Measurements from ENCODE around the gene CC2D2B.
A peak's percentile ranks its signal among the peaks of the same experiment; 100 is the strongest.

DNA sequence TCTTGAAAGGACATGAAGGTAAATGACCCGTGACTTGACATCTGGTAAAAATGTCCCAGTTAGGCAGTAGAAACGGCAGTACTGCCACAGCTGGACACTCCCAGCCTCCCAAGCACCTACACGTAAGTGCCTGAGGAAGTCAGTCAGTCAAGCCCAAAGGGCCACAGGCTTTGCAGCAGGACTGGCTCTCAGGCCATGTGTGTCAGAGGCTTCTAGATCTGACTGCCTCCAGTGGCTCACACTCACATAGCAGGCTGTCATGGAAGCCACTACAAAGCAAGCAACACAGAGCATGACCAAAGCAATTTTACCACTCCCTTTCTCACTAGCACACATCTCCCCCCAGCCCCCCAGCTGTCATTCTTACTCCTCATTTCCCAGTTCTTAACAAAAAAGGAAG is 117.8 kb downstream of the CC2D2B start:
- TF ChIP-seq RFX5 (IDR thresholded peaks at IDR 0.05; ENCODE audit: borderline replicate concordance, low read depth, low read length) (no peak), TBP (IDR thresholded peaks at IDR 0.05; ENCODE audit: low read depth, low read length) (no peak), CEBPB (IDR thresholded peaks at IDR 0.05; ENCODE audit: low read depth, low read length) (no peak), RNF2 (IDR thresholded peaks at IDR 0.05; ENCODE audit: borderline replicate concordance, low read depth, low read length, missing control alignments, poor library complexity, severe bottlenecking) (no peak)
- TF ChIP-seq, protein P1, sequence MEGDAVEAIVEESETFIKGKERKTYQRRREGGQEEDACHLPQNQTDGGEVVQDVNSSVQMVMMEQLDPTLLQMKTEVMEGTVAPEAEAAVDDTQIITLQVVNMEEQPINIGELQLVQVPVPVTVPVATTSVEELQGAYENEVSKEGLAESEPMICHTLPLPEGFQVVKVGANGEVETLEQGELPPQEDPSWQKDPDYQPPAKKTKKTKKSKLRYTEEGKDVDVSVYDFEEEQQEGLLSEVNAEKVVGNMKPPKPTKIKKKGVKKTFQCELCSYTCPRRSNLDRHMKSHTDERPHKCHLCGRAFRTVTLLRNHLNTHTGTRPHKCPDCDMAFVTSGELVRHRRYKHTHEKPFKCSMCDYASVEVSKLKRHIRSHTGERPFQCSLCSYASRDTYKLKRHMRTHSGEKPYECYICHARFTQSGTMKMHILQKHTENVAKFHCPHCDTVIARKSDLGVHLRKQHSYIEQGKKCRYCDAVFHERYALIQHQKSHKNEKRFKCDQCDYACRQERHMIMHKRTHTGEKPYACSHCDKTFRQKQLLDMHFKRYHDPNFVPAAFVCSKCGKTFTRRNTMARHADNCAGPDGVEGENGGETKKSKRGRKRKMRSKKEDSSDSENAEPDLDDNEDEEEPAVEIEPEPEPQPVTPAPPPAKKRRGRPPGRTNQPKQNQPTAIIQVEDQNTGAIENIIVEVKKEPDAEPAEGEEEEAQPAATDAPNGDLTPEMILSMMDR (IDR thresholded peaks at IDR 0.05; ENCODE audit: control extremely low read depth in 1 of 3, insufficient read depth in 1 of 3, low read depth in 1 of 3, low read length in 3 of 3), result peak; percentile 36 to 73 (median 41)
- TF ChIP-seq, protein P2, sequence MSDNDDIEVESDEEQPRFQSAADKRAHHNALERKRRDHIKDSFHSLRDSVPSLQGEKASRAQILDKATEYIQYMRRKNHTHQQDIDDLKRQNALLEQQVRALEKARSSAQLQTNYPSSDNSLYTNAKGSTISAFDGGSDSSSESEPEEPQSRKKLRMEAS (IDR thresholded peaks at IDR 0.05), result peak; percentile 53
- TF ChIP-seq, protein P3, sequence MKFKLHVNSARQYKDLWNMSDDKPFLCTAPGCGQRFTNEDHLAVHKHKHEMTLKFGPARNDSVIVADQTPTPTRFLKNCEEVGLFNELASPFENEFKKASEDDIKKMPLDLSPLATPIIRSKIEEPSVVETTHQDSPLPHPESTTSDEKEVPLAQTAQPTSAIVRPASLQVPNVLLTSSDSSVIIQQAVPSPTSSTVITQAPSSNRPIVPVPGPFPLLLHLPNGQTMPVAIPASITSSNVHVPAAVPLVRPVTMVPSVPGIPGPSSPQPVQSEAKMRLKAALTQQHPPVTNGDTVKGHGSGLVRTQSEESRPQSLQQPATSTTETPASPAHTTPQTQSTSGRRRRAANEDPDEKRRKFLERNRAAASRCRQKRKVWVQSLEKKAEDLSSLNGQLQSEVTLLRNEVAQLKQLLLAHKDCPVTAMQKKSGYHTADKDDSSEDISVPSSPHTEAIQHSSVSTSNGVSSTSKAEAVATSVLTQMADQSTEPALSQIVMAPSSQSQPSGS (IDR thresholded peaks at IDR 0.05; ENCODE audit: low read length), result no peak

Measured in H1 (cell line).